Activated CD8-positive, alpha-beta T cell treated with anti-CD3 and anti-CD28 coated beads for 36 hours (primary cell): Measurements from ENCODE around the gene SLIT3. TPM values are rescaled to one million over a fixed set of nuclear protein-coding genes. Genes with fewer than 3 reads are reported as not detected.

Experiments
- ATAC-seq: fragments of 200-7000 bp; cut with Tn5 transposase; one replicate; pipeline ENCODE4 v1.10.0; 2021; ENCODE audit warnings: mild to moderate bottlenecking, moderate library complexity
- CTCF ChIA-PET: fragments of 350-600 bp; sonication (Branson Sonifier 250); formaldehyde crosslinking; loops from one replicate; lab custom pipeline; 2021; ENCODE audit warnings: antibody characterized with exemption; lab: Charles Lee
- POLR2A ChIA-PET: fragments of 350-600 bp; sonication (Branson Sonifier 250); formaldehyde crosslinking; loops from one replicate; lab custom pipeline; 2021; ENCODE audit warnings: antibody characterized with exemption; lab: Charles Lee
- DNase-seq: peaks from one replicate; pipeline ENCODE4 v3.0.0-alpha.2; 2020
- H3K27ac Mint-ChIP-seq: one replicate; pipeline ENCODE4 v1.8.0; 2021; ENCODE audit warnings: mild to moderate bottlenecking, mixed read lengths
- H3K27me3 Mint-ChIP-seq: one replicate; pipeline ENCODE4 v1.8.0; 2021; ENCODE audit warnings: mixed read lengths
- H3K36me3 Mint-ChIP-seq: one replicate; pipeline ENCODE4 v1.8.0; 2021; ENCODE audit warnings: low read depth, mixed read lengths
- H3K4me1 Mint-ChIP-seq: one replicate; pipeline ENCODE4 v1.8.0; 2021; ENCODE audit warnings: low read depth, mixed read lengths
- H3K4me3 Mint-ChIP-seq: one replicate; pipeline ENCODE4 v1.8.0; 2021; ENCODE audit warnings: mild to moderate bottlenecking, moderate library complexity, mixed read lengths
- H3K9me3 Mint-ChIP-seq: one replicate; pipeline ENCODE4 v1.8.0; 2021; ENCODE audit warnings: mixed read lengths
- intact Hi-C: fragments of 100-400 bp; cut with micrococcal nuclease; formaldehyde crosslinking; loops from one replicate; pipeline ENCODE4 v1.10.0; 2022
- total RNA-seq, 2 experiments: library from RNA; stranded (reverse); gene quantifications; one replicate each; pipeline ENCODE4 v1.2.3, GENCODE V29; 2021
- TF ChIP-seq, protein P1 (sequence below): fragments of 200-600 bp; IDR thresholded peaks from one replicate; pipeline ENCODE4 v1.8.0; 2022; ENCODE audit warnings: antibody characterized with exemption, mild to moderate bottlenecking

Gene SLIT3
- total RNA-seq, 2 experiments from 2014 or later: 0.69 to 0.74 TPM

GRCh38 chr5:168948746-168949145 is 352.2 kb downstream of the SLIT3 start:
- no peaks in the 10 kb centered on the region for H3K36me3 Mint-ChIP-seq
- H3K9me3 Mint-ChIP-seq: no peaks in the 10 kb centered on the region
- DNase-seq: no peak
- no peak for ATAC-seq
- H3K4me3 Mint-ChIP-seq: no peak overlapping the region
- intact Hi-C loops: loop anchor here (10.0 kb wide), 1 partner anchor 244 kb away; no protein-coding TSS in a partner anchor
- POLR2A ChIA-PET: no interaction called here
- TF ChIP-seq, protein P1, sequence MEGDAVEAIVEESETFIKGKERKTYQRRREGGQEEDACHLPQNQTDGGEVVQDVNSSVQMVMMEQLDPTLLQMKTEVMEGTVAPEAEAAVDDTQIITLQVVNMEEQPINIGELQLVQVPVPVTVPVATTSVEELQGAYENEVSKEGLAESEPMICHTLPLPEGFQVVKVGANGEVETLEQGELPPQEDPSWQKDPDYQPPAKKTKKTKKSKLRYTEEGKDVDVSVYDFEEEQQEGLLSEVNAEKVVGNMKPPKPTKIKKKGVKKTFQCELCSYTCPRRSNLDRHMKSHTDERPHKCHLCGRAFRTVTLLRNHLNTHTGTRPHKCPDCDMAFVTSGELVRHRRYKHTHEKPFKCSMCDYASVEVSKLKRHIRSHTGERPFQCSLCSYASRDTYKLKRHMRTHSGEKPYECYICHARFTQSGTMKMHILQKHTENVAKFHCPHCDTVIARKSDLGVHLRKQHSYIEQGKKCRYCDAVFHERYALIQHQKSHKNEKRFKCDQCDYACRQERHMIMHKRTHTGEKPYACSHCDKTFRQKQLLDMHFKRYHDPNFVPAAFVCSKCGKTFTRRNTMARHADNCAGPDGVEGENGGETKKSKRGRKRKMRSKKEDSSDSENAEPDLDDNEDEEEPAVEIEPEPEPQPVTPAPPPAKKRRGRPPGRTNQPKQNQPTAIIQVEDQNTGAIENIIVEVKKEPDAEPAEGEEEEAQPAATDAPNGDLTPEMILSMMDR: no peak
- H3K27me3 Mint-ChIP-seq: no peaks in the 10 kb centered on the region
- no peak overlapping the region for H3K27ac Mint-ChIP-seq
- CTCF ChIA-PET: interaction anchor here (0.9 to 1.2 kb wide), 2 partner anchors 39 to 269 kb away, joined by 3 to 4 read pairs; no protein-coding TSS in a partner anchor
- peaks cover 2% of the 10 kb centered on the region for H3K4me1 Mint-ChIP-seq

GRCh38 chr5:168947212-168947868 is 353.6 kb downstream of the SLIT3 start:
- ATAC-seq (peak; percentile 67), DNase-seq (peak; percentile 60)
- Mint-ChIP-seq H3K36me3 (no peaks in the 10 kb centered on the region), H3K4me3 (no peak overlapping the region), H3K4me1 (peaks cover 2% of the 10 kb centered on the region), H3K27me3 (no peaks in the 10 kb centered on the region), H3K9me3 (no peaks in the 10 kb centered on the region), H3K27ac (no peak overlapping the region)
- TF ChIP-seq, protein P1: peak; percentile 70
- CTCF ChIA-PET: interaction anchor here (0.6 to 1.4 kb wide), 9 partner anchors 9 to 266 kb away, joined by 3 to 6 read pairs (median 3); no protein-coding TSS in a partner anchor
- POLR2A ChIA-PET: no interaction called here
- intact Hi-C loops: loop anchor here (10.0 kb wide), 1 partner anchor 243 kb away; no protein-coding TSS in a partner anchor

- Mint-ChIP-seq H3K27ac (no peak overlapping the region), H3K9me3 (no peaks in the 10 kb centered on the region), H3K27me3 (no peaks in the 10 kb centered on the region), H3K4me3 (no peak overlapping the region), H3K36me3 (no peaks in the 10 kb centered on the region), H3K4me1 (peaks cover 2% of the 10 kb centered on the region)
- ATAC-seq (peak; percentile 54), DNase-seq (peak; percentile 19)
- ChIA-PET CTCF (interaction anchor here (0.8 to 1.3 kb wide), 4 partner anchors 10 to 265 kb away, joined by 3 to 6 read pairs (median 4); no protein-coding TSS in a partner anchor), POLR2A (no interaction called here)
- TF ChIP-seq, protein P1: no peak
- intact Hi-C loops: loop anchor here (10.0 kb wide), 1 partner anchor 242 kb away; no protein-coding TSS in a partner anchor
These were observed 354.6 kb downstream of the SLIT3 start for GRCh38 chr5:168946363-168946762.

GRCh38 chr5:168944004-168944403 is 356.9 kb downstream of the SLIT3 start:
- no peaks in the 10 kb centered on the region for H3K4me1 Mint-ChIP-seq
- POLR2A ChIA-PET: no interaction called here
- H3K4me3 Mint-ChIP-seq: no peak overlapping the region
- no peaks in the 10 kb centered on the region for H3K36me3 Mint-ChIP-seq
- H3K27me3 Mint-ChIP-seq: no peaks in the 10 kb centered on the region
- TF ChIP-seq, protein P1: no peak
- intact Hi-C loops: loop anchor here (10.0 kb wide), 1 partner anchor 239 kb away; no protein-coding TSS in a partner anchor
- DNase-seq (no peak), ATAC-seq (no peak)
- no peak overlapping the region for H3K27ac Mint-ChIP-seq
- CTCF ChIA-PET: interaction anchor here (0.9 kb wide), 1 partner anchor 637 kb away, joined by 3 read pairs; no protein-coding TSS in a partner anchor
- H3K9me3 Mint-ChIP-seq: no peaks in the 10 kb centered on the region
